SJCRH30 (cell line): ENCODE measurements around the gene BCR. TPM values are rescaled to one million over a fixed set of nuclear protein-coding genes. Genes with fewer than 3 reads are reported as not detected.
"Not testable (repeated sequence)": the region's sequence is repeated elsewhere in the genome, so short reads cannot be mapped to it uniquely, and the experiment has no call there.

Experiments
- DNase-seq, 2 experiments: peaks; one replicate each; pipeline ENCODE4 v3.0.0-alpha.2; 2015 to 2020
- H3K27ac ChIP-seq: fragments of 250-450 bp; sonication (Bioruptor Pico); 2 replicates; pipeline ENCODE4 v1.5.1; 2020; ENCODE audit warnings: mild to moderate bottlenecking, moderate library complexity
- H3K27me3 ChIP-seq: fragments of 250-450 bp; sonication (Bioruptor Pico); 2 replicates; pipeline ENCODE4 v1.5.1; 2020; ENCODE audit warnings: mild to moderate bottlenecking, moderate library complexity
- H3K36me3 ChIP-seq: fragments of 250-450 bp; sonication (Bioruptor Pico); 2 replicates; pipeline ENCODE4 v1.5.1; 2020; ENCODE audit warnings: mild to moderate bottlenecking, moderate library complexity
- H3K4me1 ChIP-seq: fragments of 250-450 bp; sonication (Bioruptor Pico); 2 replicates; pipeline ENCODE4 v1.5.1; 2020; ENCODE audit warnings: mild to moderate bottlenecking, moderate library complexity
- H3K4me3 ChIP-seq: fragments of 250-450 bp; sonication (Bioruptor Pico); 2 replicates; pipeline ENCODE4 v1.5.1; 2020; ENCODE audit warnings: mild to moderate bottlenecking, moderate library complexity
- H3K9me3 ChIP-seq: fragments of 250-450 bp; sonication (Bioruptor Pico); replicated peaks from 2 replicates; pipeline ENCODE4 v1.5.1; 2020; ENCODE audit warnings: mild to moderate bottlenecking, moderate library complexity
- total RNA-seq: library from RNA; depleted of rRNA; stranded (reverse); fragments of >200 nt; shearing (Covaris generic); gene quantifications from 2 replicates; pipeline ENCODE4 v1.2.3, GENCODE V29; 2014

Gene BCR
- total RNA-seq, 1 experiment from 2014 or later = 27.2 TPM

DNA sequence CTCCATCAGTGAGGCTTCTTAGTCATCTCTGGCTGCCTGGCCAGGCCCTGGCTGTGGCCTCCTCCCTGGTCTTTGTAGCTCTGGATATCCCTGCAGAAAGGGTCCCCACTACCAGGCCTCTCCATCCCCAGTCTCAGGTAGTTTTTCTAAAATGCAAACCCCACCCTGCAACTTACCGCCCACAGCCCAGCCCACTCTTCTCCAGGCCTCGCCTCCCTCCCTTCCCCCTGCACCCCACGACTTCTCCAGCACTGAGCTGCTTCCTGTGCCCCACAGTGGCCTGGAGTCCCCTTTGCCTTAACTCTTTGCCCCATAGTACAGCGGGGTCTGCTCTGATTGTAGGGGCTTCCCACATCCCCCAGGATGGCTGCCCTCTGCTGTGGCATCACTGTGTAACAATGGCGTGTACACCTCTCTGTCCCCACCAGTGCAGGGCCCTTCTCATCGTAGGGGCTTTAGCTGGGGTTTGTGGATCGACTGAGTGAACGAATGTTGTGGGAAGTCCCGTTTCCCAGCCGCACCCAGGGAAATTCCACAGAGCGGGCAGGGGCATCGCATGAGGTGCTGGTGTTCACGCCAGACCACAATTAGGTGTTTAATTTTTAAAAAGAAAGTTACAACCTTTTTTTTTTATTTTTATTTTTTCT, 111.6 kb downstream of the BCR start:
- no peak for DNase-seq
- Histone ChIP-seq H3K9me3 (no peaks in the 10 kb centered on the region), H3K4me1 (no peaks in the 10 kb centered on the region), H3K4me3 (no peak overlapping the region), H3K36me3 (peaks cover 40% of the 10 kb centered on the region), H3K27me3 (no peaks in the 10 kb centered on the region), H3K27ac (no peak overlapping the region)

- H3K27me3 ChIP-seq = no peaks in the 10 kb centered on the region
- H3K9me3 ChIP-seq = no peaks in the 10 kb centered on the region
- no peak for DNase-seq
- no peaks in the 10 kb centered on the region for H3K4me1 ChIP-seq
- H3K27ac ChIP-seq = no peak overlapping the region
- peaks cover 42% of the 10 kb centered on the region for H3K36me3 ChIP-seq
- H3K4me3 ChIP-seq = no peak overlapping the region
These were observed 112.4 kb downstream of the BCR start for GRCh38 chr22:23292453-23293350.

GRCh38 chr22:23293720-23294119, 113.4 kb downstream of the BCR start:
- Histone ChIP-seq H3K36me3 (peaks cover 49% of the 10 kb centered on the region), H3K9me3 (no peaks in the 10 kb centered on the region), H3K27ac (no peak overlapping the region), H3K27me3 (no peaks in the 10 kb centered on the region), H3K4me3 (no peak overlapping the region), H3K4me1 (no peaks in the 10 kb centered on the region)
- no peak for DNase-seq

DNA sequence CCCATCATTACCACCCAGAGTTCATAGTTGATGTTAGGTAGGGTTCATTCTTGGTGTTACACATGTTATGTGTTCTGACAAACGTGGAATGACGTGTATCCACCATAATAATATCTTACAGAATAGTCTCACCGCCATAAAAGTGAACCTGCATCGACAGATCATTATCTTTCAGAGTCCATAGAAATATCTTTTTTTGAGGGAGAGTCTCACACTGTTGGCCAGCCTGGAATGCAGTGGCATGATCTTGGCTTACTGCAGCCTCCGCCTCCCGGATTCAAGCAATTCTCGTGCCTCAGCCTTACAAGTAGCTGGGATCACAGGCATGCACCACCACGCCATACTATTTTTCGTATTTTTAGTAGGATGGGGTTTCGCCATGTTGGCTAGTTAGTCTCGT, 113.9 kb downstream of the BCR start:
- no peaks in the 10 kb centered on the region for H3K4me1 ChIP-seq
- H3K27ac ChIP-seq = no peak overlapping the region
- peaks cover 52% of the 10 kb centered on the region for H3K36me3 ChIP-seq
- no peak for DNase-seq
- H3K4me3 ChIP-seq = no peak overlapping the region
- no peaks in the 10 kb centered on the region for H3K9me3 ChIP-seq
- no peaks in the 10 kb centered on the region for H3K27me3 ChIP-seq

DNA sequence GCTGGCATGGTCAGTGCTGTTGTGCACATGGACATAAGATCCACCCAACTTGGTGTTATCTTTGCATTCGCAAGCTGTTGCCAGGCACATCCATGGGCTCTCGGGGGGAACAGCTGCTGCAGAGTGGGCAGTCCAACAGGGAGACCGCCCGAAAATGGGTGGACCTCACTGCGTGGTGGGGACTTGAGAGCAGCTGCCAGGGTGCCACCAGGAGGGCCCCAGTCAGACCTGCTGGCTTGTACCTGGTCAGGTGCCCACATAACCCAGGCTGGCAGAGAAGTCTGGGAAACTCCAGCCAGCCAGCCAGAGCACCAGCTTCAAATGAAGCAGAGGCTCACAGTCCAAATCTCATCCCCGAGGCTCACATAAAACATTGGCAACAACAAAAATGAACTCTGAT, 120.2 kb downstream of the BCR start:
- DNase-seq = no peak
- no peaks in the 10 kb centered on the region for H3K4me1 ChIP-seq
- peaks cover 22% of the 10 kb centered on the region; the same call in 1 of the 2 replicates for H3K36me3 ChIP-seq
- no peak overlapping the region for H3K4me3 ChIP-seq
- H3K27ac ChIP-seq = no peak overlapping the region
- H3K27me3 ChIP-seq = no peaks in the 10 kb centered on the region
- no peaks in the 10 kb centered on the region for H3K9me3 ChIP-seq

- no peak for DNase-seq
- Histone ChIP-seq H3K27ac (no peak overlapping the region), H3K4me1 (no peaks in the 10 kb centered on the region), H3K36me3 (peaks cover 19% of the 10 kb centered on the region; the same call in 1 of the 2 replicates), H3K9me3 (no peaks in the 10 kb centered on the region), H3K4me3 (no peak overlapping the region), H3K27me3 (no peaks in the 10 kb centered on the region)
These were observed 121.3 kb downstream of the BCR start for GRCh38 chr22:23301591-23301990.

- DNase-seq = no peak
- H3K9me3 ChIP-seq = no peaks in the 10 kb centered on the region
- peaks cover 16% of the 10 kb centered on the region; the same call in 1 of the 2 replicates for H3K36me3 ChIP-seq
- no peak overlapping the region for H3K4me3 ChIP-seq
- H3K27me3 ChIP-seq = no peaks in the 10 kb centered on the region
- H3K4me1 ChIP-seq = no peaks in the 10 kb centered on the region
- no peak overlapping the region for H3K27ac ChIP-seq
These were observed 122.1 kb downstream of the BCR start for GRCh38 chr22:23302171-23303002.

- DNase-seq = peak in 1 of 2 experiments; percentile 2
- Histone ChIP-seq H3K27me3 (no peaks in the 10 kb centered on the region), H3K4me1 (no peaks in the 10 kb centered on the region), H3K4me3 (no peak overlapping the region), H3K36me3 (peaks cover 4% of the 10 kb centered on the region; the same call in 1 of the 2 replicates), H3K9me3 (no peaks in the 10 kb centered on the region), H3K27ac (no peak overlapping the region)
These were observed 125.1 kb downstream of the BCR start for GRCh38 chr22:23305321-23305910.

DNA sequence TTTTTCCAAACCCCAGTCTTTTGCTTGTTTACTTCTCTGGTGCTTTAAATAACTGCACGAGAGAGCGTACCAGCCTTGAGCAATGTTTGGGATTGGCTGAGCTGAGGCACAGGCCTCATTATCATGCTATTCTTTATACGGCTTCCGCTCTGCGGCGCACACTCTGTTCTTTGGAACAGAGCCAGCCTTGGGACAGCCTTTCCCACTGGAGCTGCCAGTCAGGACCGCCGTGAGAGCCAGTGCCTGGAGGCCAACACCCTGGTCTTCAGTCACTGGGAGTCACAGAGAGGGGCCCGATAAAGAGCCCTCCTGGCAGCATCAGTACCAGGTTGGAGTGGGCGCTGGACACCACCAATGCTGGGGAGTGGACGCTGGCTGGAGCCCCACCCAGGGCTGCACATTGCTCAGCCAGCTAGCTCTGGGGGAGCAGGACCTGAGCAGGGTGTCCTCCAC, 125.6 kb downstream of the BCR start:
- Histone ChIP-seq H3K27me3 (no peaks in the 10 kb centered on the region), H3K36me3 (peaks cover 4% of the 10 kb centered on the region; the same call in 1 of the 2 replicates), H3K4me1 (no peaks in the 10 kb centered on the region), H3K27ac (no peak overlapping the region), H3K4me3 (no peak overlapping the region), H3K9me3 (no peaks in the 10 kb centered on the region)
- DNase-seq = peak in 1 of 2 experiments; percentile 0

DNA sequence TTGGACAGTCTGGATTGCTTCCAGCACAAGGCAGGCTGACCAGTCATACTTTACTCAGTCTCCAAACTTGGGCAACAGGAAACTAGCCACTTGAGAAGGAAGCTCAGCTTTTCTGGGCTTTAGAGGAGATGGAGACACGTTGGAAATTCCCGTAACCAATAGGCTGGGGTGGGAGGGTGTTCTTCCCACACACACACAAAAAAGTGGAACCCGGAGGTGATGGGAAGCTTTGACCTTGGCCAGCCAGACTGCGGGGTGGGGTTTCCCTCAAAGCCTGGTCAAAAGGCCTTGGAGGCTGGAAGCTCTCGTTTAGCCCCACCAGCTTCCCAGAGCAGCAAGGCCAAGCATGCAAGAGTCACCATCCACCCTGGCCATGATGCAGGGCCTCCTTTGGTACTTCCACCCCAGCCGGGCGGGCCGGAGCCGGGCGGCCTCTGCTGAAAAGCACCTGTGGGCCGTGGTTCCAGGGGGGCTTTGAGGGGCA, 126.2 kb downstream of the BCR start:
- Histone ChIP-seq H3K27ac (no peak overlapping the region), H3K27me3 (no peaks in the 10 kb centered on the region), H3K9me3 (no peaks in the 10 kb centered on the region), H3K4me1 (no peaks in the 10 kb centered on the region), H3K36me3 (peaks cover 4% of the 10 kb centered on the region; the same call in 1 of the 2 replicates), H3K4me3 (no peak overlapping the region)
- peak in 1 of 2 experiments; percentile 2 for DNase-seq

GRCh38 chr22:23306926-23307325, 126.6 kb downstream of the BCR start:
- no peaks in the 10 kb centered on the region for H3K9me3 ChIP-seq
- no peak overlapping the region for H3K27ac ChIP-seq
- H3K4me1 ChIP-seq = no peaks in the 10 kb centered on the region
- no peaks in the 10 kb centered on the region for H3K27me3 ChIP-seq
- no peak overlapping the region for H3K4me3 ChIP-seq
- peak in 1 of 2 experiments; percentile 1 for DNase-seq
- H3K36me3 ChIP-seq = peaks cover 4% of the 10 kb centered on the region; the same call in 1 of the 2 replicates

GRCh38 chr22:23307511-23307910, 127.2 kb downstream of the BCR start:
- not testable (repeated sequence) for H3K4me3 ChIP-seq, H3K27me3 ChIP-seq, H3K36me3 ChIP-seq, H3K9me3 ChIP-seq, H3K4me1 ChIP-seq, H3K27ac ChIP-seq, DNase-seq

DNA sequence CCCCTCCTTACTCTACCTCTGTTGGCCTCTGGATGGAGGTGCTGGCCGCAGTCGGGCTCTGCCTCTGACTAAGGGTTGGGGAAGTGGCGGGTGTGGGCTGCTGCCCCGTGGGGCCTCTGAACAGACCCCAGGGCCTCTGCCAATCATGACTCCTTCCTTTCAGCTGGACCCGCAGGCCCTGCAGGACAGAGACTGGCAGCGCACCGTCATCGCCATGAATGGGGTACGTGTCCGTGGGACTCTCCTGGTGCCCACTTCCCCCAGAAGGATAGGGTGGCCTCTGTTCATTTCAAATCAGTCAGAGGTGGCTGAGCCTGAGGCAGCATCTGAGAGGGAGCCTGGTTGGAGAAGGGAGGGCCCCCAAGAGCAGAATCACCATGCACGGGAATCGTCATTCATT, 129.0 kb downstream of the BCR start:
- not testable (repeated sequence) for H3K27me3 ChIP-seq, H3K4me3 ChIP-seq, H3K9me3 ChIP-seq, H3K4me1 ChIP-seq, H3K36me3 ChIP-seq, DNase-seq, H3K27ac ChIP-seq

GRCh38 chr22:23310443-23311097, 130.3 kb downstream of the BCR start:
- H3K27me3 ChIP-seq, H3K27ac ChIP-seq, H3K9me3 ChIP-seq, H3K4me3 ChIP-seq, DNase-seq, H3K36me3 ChIP-seq, H3K4me1 ChIP-seq: not testable (repeated sequence)
